MM.1S (cell line): ENCODE results near the gene ANXA2R.
"Not testable (repeated sequence)": the region's sequence is repeated elsewhere in the genome, so short reads cannot be mapped to it uniquely, and the experiment has no call there.

Experiments used
- DNase-seq: peaks from one replicate; pipeline ENCODE4 v3.0.0-alpha.2; 2015
- H2AFZ ChIP-seq: fragments of 300-600 bp; sonication (generic); 2 replicates; pipeline ENCODE4 v1.6.0; 2016; ENCODE audit warnings: antibody characterized with exemption, low read length
- H3F3A ChIP-seq: fragments of 300-600 bp; sonication (generic); 2 replicates; pipeline ENCODE4 v1.6.1; 2016; ENCODE audit warnings: mild to moderate bottlenecking, antibody characterized with exemption, low read length, moderate library complexity, mixed read lengths; ENCODE audit not compliant: insufficient read depth
- H3K27ac ChIP-seq: fragments of 300-600 bp; sonication (generic); 2 replicates; pipeline ENCODE4 v1.5.1; 2016; ENCODE audit warnings: mild to moderate bottlenecking, low read length
- H3K27me3 ChIP-seq: fragments of 300-600 bp; sonication (generic); replicated peaks from 2 replicates; pipeline ENCODE4 v1.6.0; 2016; ENCODE audit warnings: low read length; ENCODE audit not compliant: insufficient read depth
- H3K36me3 ChIP-seq: fragments of 300-600 bp; sonication (generic); replicated peaks from 2 replicates; pipeline ENCODE4 v1.6.1; 2016; ENCODE audit warnings: mild to moderate bottlenecking, low read length, mixed read lengths; ENCODE audit not compliant: insufficient read depth
- H3K4me1 ChIP-seq: fragments of 300-600 bp; sonication (generic); 2 replicates; pipeline ENCODE4 v1.6.1; 2016; ENCODE audit warnings: low read length, mixed read lengths
- H3K4me2 ChIP-seq: fragments of 300-600 bp; sonication (generic); 2 replicates; pipeline ENCODE4 v1.6.0; 2016; ENCODE audit warnings: low read depth, low read length
- H3K4me3 ChIP-seq: fragments of 300-600 bp; sonication (generic); 2 replicates; pipeline ENCODE4 v1.5.1; 2016; ENCODE audit warnings: low read length, mixed read lengths
- H3K79me2 ChIP-seq: fragments of 300-600 bp; sonication (generic); 2 replicates; pipeline ENCODE4 v1.6.1; 2016; ENCODE audit warnings: mixed run types, low read length, mixed read lengths
- H3K9ac ChIP-seq: fragments of 300-600 bp; sonication (generic); 2 replicates; pipeline ENCODE4 v1.6.1; 2016; ENCODE audit warnings: low read length, mixed read lengths
- H3K9me2 ChIP-seq: fragments of 300-600 bp; sonication (generic); replicated peaks from 2 replicates; pipeline ENCODE4 v1.6.1; 2016; ENCODE audit warnings: mild to moderate bottlenecking, low read length, mixed read lengths; ENCODE audit not compliant: insufficient read depth
- H3K9me3 ChIP-seq: fragments of 300-600 bp; sonication (generic); replicated peaks from 2 replicates; pipeline ENCODE4 v1.6.1; 2016; ENCODE audit warnings: mild to moderate bottlenecking, low read length, mixed read lengths; ENCODE audit not compliant: insufficient read depth
- H4K20me1 ChIP-seq: fragments of 300-600 bp; sonication (generic); 2 replicates; pipeline ENCODE4 v1.6.1; 2016; ENCODE audit warnings: mild to moderate bottlenecking, low read length, moderate library complexity, mixed read lengths; ENCODE audit not compliant: insufficient read depth
- CTCF ChIP-seq: fragments of 300-600 bp; sonication (generic); IDR thresholded peaks from 2 replicates; pipeline ENCODE4 v1.5.1; 2016; ENCODE audit warnings: antibody characterized with exemption, low read length, mixed read lengths
- EZH2 ChIP-seq: fragments of 300-600 bp; sonication (generic); optimal IDR thresholded peaks from 2 replicates; pipeline ENCODE3; 2017; ENCODE audit warnings: low read depth, mild to moderate bottlenecking, antibody characterized with exemption, low read length, mixed read lengths
- EZH2phosphoT487 ChIP-seq: fragments of 300-600 bp; sonication (generic); IDR thresholded peaks from 2 replicates; pipeline ENCODE4 v1.6.1; 2018; ENCODE audit warnings: antibody characterized with exemption, low read length

ANXA2R gene

GRCh38 chr5:43033841-43034590 is 6.1 kb downstream of the ANXA2R start:
- TF ChIP-seq CTCF, result no peak
- H3K4me2 ChIP-seq, result no peak overlapping the region
- H3F3A ChIP-seq, result peaks cover 24% of the 10 kb centered on the region
- H3K9me2 ChIP-seq, result no peaks in the 10 kb centered on the region
- no peaks in the 10 kb centered on the region for H4K20me1 ChIP-seq
- H3K27me3 ChIP-seq, result no peaks in the 10 kb centered on the region
- no peaks in the 10 kb centered on the region for H3K9me3 ChIP-seq
- H3K27ac ChIP-seq, result no peak overlapping the region
- H3K36me3 ChIP-seq, result no peaks in the 10 kb centered on the region
- DNase-seq, result no peak
- no peak overlapping the region for H2AFZ ChIP-seq
- peaks cover 9% of the 10 kb centered on the region for H3K4me1 ChIP-seq
- no peaks in the 10 kb centered on the region for H3K79me2 ChIP-seq
- H3K4me3 ChIP-seq, result no peak overlapping the region
- no peak overlapping the region for H3K9ac ChIP-seq

- Histone ChIP-seq H3K4me2 (no peak overlapping the region), H3K79me2 (no peaks in the 10 kb centered on the region), H3K4me3 (no peak overlapping the region), H3K4me1 (no peaks in the 10 kb centered on the region), H3K9me2 (no peaks in the 10 kb centered on the region), H3F3A (no peaks in the 10 kb centered on the region), H2AFZ (no peak overlapping the region), H3K27ac (no peak overlapping the region), H3K27me3 (no peaks in the 10 kb centered on the region), H3K9ac (no peak overlapping the region), H3K9me3 (no peaks in the 10 kb centered on the region), H4K20me1 (no peaks in the 10 kb centered on the region), H3K36me3 (no peaks in the 10 kb centered on the region)
- TF ChIP-seq CTCF (no peak), EZH2phosphoT487 (no peak), EZH2 (no peak)
- no peak for DNase-seq
These were observed 12.9 kb downstream of the ANXA2R start for GRCh38 chr5:43027054-43027785.

- not testable (repeated sequence) for H3F3A ChIP-seq, H3K79me2 ChIP-seq, H3K9me3 ChIP-seq, H4K20me1 ChIP-seq, H3K4me2 ChIP-seq, H3K4me3 ChIP-seq, H3K27ac ChIP-seq, H3K4me1 ChIP-seq, H3K9me2 ChIP-seq, H2AFZ ChIP-seq, H3K36me3 ChIP-seq, DNase-seq, H3K27me3 ChIP-seq, H3K9ac ChIP-seq
These were observed 14.8 kb downstream of the ANXA2R start for GRCh38 chr5:43025184-43025950.
